ENCODE data around the gene STIM2. TPM values are rescaled to one million over a fixed set of nuclear protein-coding genes. Genes with fewer than 3 reads are reported as not detected.

Gene STIM2
- total RNA-seq, 1 experiment from 2014 or later: 30.2 TPM

GRCh38 chr4:26813698-26814097, 46.9 kb upstream of the STIM2 start:
- H3K4me1 ChIP-seq (replicated peaks; ENCODE audit: insufficient read depth): no peaks in the 10 kb centered on the region
- TF ChIP-seq, protein P1, sequence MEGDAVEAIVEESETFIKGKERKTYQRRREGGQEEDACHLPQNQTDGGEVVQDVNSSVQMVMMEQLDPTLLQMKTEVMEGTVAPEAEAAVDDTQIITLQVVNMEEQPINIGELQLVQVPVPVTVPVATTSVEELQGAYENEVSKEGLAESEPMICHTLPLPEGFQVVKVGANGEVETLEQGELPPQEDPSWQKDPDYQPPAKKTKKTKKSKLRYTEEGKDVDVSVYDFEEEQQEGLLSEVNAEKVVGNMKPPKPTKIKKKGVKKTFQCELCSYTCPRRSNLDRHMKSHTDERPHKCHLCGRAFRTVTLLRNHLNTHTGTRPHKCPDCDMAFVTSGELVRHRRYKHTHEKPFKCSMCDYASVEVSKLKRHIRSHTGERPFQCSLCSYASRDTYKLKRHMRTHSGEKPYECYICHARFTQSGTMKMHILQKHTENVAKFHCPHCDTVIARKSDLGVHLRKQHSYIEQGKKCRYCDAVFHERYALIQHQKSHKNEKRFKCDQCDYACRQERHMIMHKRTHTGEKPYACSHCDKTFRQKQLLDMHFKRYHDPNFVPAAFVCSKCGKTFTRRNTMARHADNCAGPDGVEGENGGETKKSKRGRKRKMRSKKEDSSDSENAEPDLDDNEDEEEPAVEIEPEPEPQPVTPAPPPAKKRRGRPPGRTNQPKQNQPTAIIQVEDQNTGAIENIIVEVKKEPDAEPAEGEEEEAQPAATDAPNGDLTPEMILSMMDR (conservative IDR thresholded peaks at IDR 0.05): no peak
- no peak for TF ChIP-seq EZH2 (IDR thresholded peaks at IDR 0.05; ENCODE audit: low read depth)
- no peak overlapping the region for H3K4me2 ChIP-seq
- no peak for DNase-seq
- intact Hi-C loops (cut with micrococcal nuclease; ENCODE audit: unreplicated experiment): no loop called here
- H3F3A ChIP-seq (ENCODE audit: insufficient read depth, low read depth): no peaks in the 10 kb centered on the region
- BruUV-seq (replicated peaks): no TSS peak
- no peaks in the 10 kb centered on the region for H3K79me2 ChIP-seq (ENCODE audit: low read depth)
- no peak overlapping the region for H3K4me3 ChIP-seq
- H3K36me3 ChIP-seq (ENCODE audit: low read depth): no peaks in the 10 kb centered on the region
- no peaks in the 10 kb centered on the region for H4K20me1 ChIP-seq (ENCODE audit: insufficient read depth)
- POLR2A ChIA-PET (ENCODE audit: unreplicated experiment): interaction anchor here (0.6 kb wide), 2 partner anchors 170 to 271 kb away, joined by 3 to 4 read pairs; no protein-coding TSS in a partner anchor
- no peaks in the 10 kb centered on the region for H3K9me2 ChIP-seq (ENCODE audit: insufficient read depth)
- CTCF ChIA-PET: no interaction called here
- H2AFZ ChIP-seq: no peak overlapping the region
- H3K9me3 ChIP-seq (ENCODE audit: insufficient read depth, low read depth): no peaks in the 10 kb centered on the region
- no peak overlapping the region for H3K27ac ChIP-seq
- H3K27me3 ChIP-seq (ENCODE audit: insufficient read depth, low read depth): no peaks in the 10 kb centered on the region

DNA sequence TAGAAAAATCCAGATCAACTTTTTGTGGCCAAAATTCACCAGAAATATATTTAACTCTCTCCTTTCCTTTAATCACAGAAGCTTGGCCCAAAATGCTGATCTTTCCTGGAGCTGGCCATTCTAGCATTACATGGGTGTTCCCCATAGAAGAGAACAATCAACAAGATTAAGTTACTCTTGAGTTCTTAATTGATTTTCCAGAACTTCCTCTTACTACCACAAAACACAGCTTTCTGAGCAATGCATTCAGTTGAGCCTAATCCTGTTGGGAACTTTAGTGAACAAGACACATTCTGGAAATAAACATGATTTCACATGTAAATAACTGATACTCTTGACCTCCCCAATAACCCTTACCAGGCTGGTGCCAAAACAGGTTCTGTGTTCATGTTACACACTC, 45.4 kb upstream of the STIM2 start:
- H3K79me2 ChIP-seq (ENCODE audit: low read depth): no peaks in the 10 kb centered on the region
- H3K4me2 ChIP-seq: no peak overlapping the region
- H3K9me3 ChIP-seq (ENCODE audit: insufficient read depth, low read depth): no peaks in the 10 kb centered on the region
- DNase-seq: no peak
- no TSS peak for BruUV-seq (replicated peaks)
- TF ChIP-seq EZH2 (IDR thresholded peaks at IDR 0.05; ENCODE audit: low read depth): no peak
- TF ChIP-seq, protein P1 (conservative IDR thresholded peaks at IDR 0.05): no peak
- no peaks in the 10 kb centered on the region for H3K27me3 ChIP-seq (ENCODE audit: insufficient read depth, low read depth)
- no peak overlapping the region for H3K4me3 ChIP-seq
- intact Hi-C loops (cut with micrococcal nuclease; ENCODE audit: unreplicated experiment): no loop called here
- H3F3A ChIP-seq (ENCODE audit: insufficient read depth, low read depth): no peaks in the 10 kb centered on the region
- no peaks in the 10 kb centered on the region for H3K4me1 ChIP-seq (replicated peaks; ENCODE audit: insufficient read depth)
- ChIA-PET CTCF (no interaction called here), POLR2A (ENCODE audit: unreplicated experiment) (interaction anchor here (0.5 kb wide), 1 partner anchor 47 kb away, joined by 3 read pairs; no protein-coding TSS in a partner anchor)
- H3K27ac ChIP-seq: no peak overlapping the region
- H3K36me3 ChIP-seq (ENCODE audit: low read depth): no peaks in the 10 kb centered on the region
- no peak overlapping the region for H2AFZ ChIP-seq
- no peaks in the 10 kb centered on the region for H4K20me1 ChIP-seq (ENCODE audit: insufficient read depth)
- no peaks in the 10 kb centered on the region for H3K9me2 ChIP-seq (ENCODE audit: insufficient read depth)

GRCh38 chr4:26815706-26816105, 44.9 kb upstream of the STIM2 start:
- ChIA-PET CTCF (no interaction called here), POLR2A (ENCODE audit: unreplicated experiment) (interaction anchor here (0.5 kb wide), 1 partner anchor 46 kb away, joined by 3 read pairs; no protein-coding TSS in a partner anchor)
- no peaks in the 10 kb centered on the region for H3F3A ChIP-seq (ENCODE audit: insufficient read depth, low read depth)
- no peak overlapping the region for H3K4me3 ChIP-seq
- H3K27ac ChIP-seq: no peak overlapping the region
- intact Hi-C loops (cut with micrococcal nuclease; ENCODE audit: unreplicated experiment): no loop called here
- H3K36me3 ChIP-seq (ENCODE audit: low read depth): no peaks in the 10 kb centered on the region
- no peak for DNase-seq
- H3K4me1 ChIP-seq (replicated peaks; ENCODE audit: insufficient read depth): no peaks in the 10 kb centered on the region
- no peak for TF ChIP-seq EZH2 (IDR thresholded peaks at IDR 0.05; ENCODE audit: low read depth)
- TF ChIP-seq, protein P1 (conservative IDR thresholded peaks at IDR 0.05): no peak
- H3K9me3 ChIP-seq (ENCODE audit: insufficient read depth, low read depth): no peaks in the 10 kb centered on the region
- no TSS peak for BruUV-seq (replicated peaks)
- no peak overlapping the region for H2AFZ ChIP-seq
- H3K27me3 ChIP-seq (ENCODE audit: insufficient read depth, low read depth): no peaks in the 10 kb centered on the region
- no peaks in the 10 kb centered on the region for H4K20me1 ChIP-seq (ENCODE audit: insufficient read depth)
- no peaks in the 10 kb centered on the region for H3K9me2 ChIP-seq (ENCODE audit: insufficient read depth)
- H3K79me2 ChIP-seq (ENCODE audit: low read depth): no peaks in the 10 kb centered on the region
- H3K4me2 ChIP-seq: no peak overlapping the region

Measured in PC-9 (cell line).